ENCODE data around the gene ATP6V1B1.

DNA sequence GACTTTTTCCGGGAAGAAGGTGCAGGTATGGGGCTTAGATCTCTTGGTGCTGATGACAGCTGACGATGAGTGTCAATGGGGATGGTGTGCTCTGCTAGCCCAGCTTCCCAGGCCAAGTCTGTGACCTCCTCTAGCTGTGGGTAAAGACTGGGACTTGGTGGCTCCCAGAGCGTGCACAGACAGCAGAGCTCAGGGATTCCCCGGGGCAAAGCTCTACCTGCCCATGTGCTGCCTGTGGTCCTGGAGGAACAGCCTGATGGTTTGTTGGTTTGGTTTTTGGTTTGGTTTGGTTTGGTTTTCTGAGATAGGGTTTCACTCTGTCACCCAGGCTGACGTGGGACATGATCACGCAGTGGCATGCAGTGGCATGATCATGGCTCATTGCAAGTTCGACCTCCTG lies 19.2 kb downstream of the ATP6V1B1 start:
- TF ChIP-seq, protein P1, sequence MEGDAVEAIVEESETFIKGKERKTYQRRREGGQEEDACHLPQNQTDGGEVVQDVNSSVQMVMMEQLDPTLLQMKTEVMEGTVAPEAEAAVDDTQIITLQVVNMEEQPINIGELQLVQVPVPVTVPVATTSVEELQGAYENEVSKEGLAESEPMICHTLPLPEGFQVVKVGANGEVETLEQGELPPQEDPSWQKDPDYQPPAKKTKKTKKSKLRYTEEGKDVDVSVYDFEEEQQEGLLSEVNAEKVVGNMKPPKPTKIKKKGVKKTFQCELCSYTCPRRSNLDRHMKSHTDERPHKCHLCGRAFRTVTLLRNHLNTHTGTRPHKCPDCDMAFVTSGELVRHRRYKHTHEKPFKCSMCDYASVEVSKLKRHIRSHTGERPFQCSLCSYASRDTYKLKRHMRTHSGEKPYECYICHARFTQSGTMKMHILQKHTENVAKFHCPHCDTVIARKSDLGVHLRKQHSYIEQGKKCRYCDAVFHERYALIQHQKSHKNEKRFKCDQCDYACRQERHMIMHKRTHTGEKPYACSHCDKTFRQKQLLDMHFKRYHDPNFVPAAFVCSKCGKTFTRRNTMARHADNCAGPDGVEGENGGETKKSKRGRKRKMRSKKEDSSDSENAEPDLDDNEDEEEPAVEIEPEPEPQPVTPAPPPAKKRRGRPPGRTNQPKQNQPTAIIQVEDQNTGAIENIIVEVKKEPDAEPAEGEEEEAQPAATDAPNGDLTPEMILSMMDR (IDR thresholded peaks at IDR 0.05) = no peak
- TF ChIP-seq POLR2A (IDR thresholded peaks at IDR 0.05) = no peak

All from tibial nerve (tissue), 3 donors.